Measurements from ENCODE around the gene SLC8A1. TPM values are rescaled to one million over a fixed set of nuclear protein-coding genes. Genes with fewer than 3 reads are reported as not detected.

SLC8A1 gene
- total RNA-seq, 1 donor, result 39.1 TPM

GRCh38 chr2:40346535-40347354 is 105.1 kb downstream of the SLC8A1 start:
- peak; percentile 72 for DNase-seq (ENCODE audit: low read depth)
- no peak overlapping the region for H3K4me3 ChIP-seq (ENCODE audit: low read depth, low read length)
- TF ChIP-seq, protein P1, sequence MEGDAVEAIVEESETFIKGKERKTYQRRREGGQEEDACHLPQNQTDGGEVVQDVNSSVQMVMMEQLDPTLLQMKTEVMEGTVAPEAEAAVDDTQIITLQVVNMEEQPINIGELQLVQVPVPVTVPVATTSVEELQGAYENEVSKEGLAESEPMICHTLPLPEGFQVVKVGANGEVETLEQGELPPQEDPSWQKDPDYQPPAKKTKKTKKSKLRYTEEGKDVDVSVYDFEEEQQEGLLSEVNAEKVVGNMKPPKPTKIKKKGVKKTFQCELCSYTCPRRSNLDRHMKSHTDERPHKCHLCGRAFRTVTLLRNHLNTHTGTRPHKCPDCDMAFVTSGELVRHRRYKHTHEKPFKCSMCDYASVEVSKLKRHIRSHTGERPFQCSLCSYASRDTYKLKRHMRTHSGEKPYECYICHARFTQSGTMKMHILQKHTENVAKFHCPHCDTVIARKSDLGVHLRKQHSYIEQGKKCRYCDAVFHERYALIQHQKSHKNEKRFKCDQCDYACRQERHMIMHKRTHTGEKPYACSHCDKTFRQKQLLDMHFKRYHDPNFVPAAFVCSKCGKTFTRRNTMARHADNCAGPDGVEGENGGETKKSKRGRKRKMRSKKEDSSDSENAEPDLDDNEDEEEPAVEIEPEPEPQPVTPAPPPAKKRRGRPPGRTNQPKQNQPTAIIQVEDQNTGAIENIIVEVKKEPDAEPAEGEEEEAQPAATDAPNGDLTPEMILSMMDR (IDR thresholded peaks at IDR 0.05; ENCODE audit: insufficient read depth, low read length), result no peak

- no peak overlapping the region for H3K4me3 ChIP-seq (ENCODE audit: low read depth, low read length)
- TF ChIP-seq, protein P1 (IDR thresholded peaks at IDR 0.05; ENCODE audit: insufficient read depth, low read length), result no peak
- DNase-seq (ENCODE audit: low read depth), result no peak
Observed at GRCh38 chr2:40344364-40344763, 107.5 kb downstream of the SLC8A1 start.

GRCh38 chr2:40343902-40344301 is 108.0 kb downstream of the SLC8A1 start:
- DNase-seq (ENCODE audit: low read depth), result peak; percentile 77
- H3K4me3 ChIP-seq (ENCODE audit: low read depth, low read length), result no peak overlapping the region
- TF ChIP-seq, protein P1 (IDR thresholded peaks at IDR 0.05; ENCODE audit: insufficient read depth, low read length), result no peak

DNA sequence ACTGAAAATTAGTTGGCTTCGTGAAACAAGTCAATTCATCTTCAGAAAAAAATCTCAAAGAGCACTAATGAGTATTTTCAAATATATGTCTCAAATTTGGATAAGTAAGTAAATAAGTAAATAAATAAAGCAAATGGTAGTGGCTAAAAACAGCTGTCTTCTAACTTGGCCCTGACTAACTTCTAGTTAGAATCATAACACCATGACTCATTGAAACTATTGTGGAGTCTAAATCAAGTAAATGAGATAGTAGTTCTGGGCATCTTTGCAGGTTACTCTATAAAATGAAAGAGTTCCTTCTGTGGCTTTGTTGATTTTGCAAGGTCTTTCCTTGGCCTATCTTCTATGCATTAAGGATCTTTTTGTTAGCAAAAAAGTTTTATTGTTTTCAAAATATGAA is 110.7 kb downstream of the SLC8A1 start:
- peak; percentile 54 for DNase-seq (ENCODE audit: low read depth)
- TF ChIP-seq, protein P1 (IDR thresholded peaks at IDR 0.05; ENCODE audit: insufficient read depth, low read length), result no peak
- H3K4me3 ChIP-seq (ENCODE audit: low read depth, low read length), result no peak overlapping the region

GRCh38 chr2:40339026-40339425 is 112.9 kb downstream of the SLC8A1 start:
- DNase-seq (ENCODE audit: low read depth), result no peak
- TF ChIP-seq, protein P1 (IDR thresholded peaks at IDR 0.05; ENCODE audit: insufficient read depth, low read length), result no peak
- no peak overlapping the region for H3K4me3 ChIP-seq (ENCODE audit: low read depth, low read length)

DNA sequence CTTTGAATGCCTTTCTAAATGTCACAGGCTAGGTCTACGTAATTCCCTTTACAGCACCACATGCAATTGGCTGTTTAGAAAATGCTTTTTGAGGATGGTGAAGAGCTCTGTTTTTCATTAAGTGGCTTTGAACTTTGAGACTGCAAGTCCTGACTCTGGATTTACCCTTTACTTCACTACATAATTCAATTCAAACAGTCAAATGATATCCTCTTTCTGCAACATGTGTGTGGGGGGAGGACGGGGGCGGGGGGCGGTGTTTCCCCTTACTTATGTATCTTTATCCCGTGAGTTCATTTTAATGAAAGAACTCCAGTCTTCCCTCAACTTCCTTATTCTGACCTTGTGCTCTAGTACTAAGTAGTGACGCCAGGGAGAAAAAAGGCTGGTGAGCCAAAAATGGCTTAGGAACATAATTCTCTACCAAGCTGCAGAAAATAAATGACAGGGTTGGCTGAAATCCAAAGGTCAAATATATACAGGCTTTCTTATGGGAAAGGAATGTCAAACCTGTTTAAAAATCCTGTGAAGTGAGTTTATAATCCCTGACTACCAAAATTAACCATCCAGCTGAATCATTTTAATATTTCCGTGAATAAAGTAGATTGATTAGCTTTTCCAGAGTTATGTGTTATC is 119.6 kb downstream of the SLC8A1 start:
- DNase-seq (ENCODE audit: low read depth), result peak; percentile 16
- TF ChIP-seq, protein P1 (IDR thresholded peaks at IDR 0.05; ENCODE audit: insufficient read depth, low read length), result no peak
- no peak overlapping the region for H3K4me3 ChIP-seq (ENCODE audit: low read depth, low read length)
